Astrocyte (in vitro differentiated cells and primary cell): ENCODE results near the gene MYH10.

Experiments
- EZH2 ChIP-seq: IDR thresholded peaks from 2 replicates; pipeline ENCODE4 v1.6.1; 2012; ENCODE audit warnings: mild to moderate bottlenecking, low read length, inconsistent platforms; ENCODE audit not compliant: insufficient read depth
- TF ChIP-seq, protein P1 (sequence below): IDR thresholded peaks from 2 replicates; pipeline ENCODE4 v1.5.1; 2011; ENCODE audit warnings: low read depth, mild to moderate bottlenecking, inconsistent platforms, low read length, moderate library complexity; ENCODE audit not compliant: insufficient read depth

DNA sequence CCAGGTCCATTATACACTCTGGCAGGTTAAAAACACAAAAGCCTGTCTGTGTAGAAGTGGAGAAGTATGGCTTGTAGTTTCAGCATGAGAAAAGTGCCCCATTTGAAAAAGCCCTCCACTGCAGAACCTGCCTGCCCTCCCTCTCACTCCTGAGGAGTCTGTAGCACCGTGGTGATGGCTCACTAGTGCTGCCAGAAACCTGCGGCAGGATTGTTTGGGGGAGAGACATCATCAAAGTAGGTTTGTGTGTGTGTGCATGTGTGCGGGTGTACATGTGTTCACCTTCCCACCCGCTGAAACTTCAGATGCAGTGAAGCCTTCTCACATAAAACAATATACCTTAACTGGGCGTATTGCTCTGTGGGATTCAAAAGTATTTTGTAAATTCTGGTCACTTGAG, 168.0 kb downstream of the MYH10 start:
- TF ChIP-seq, protein P1, sequence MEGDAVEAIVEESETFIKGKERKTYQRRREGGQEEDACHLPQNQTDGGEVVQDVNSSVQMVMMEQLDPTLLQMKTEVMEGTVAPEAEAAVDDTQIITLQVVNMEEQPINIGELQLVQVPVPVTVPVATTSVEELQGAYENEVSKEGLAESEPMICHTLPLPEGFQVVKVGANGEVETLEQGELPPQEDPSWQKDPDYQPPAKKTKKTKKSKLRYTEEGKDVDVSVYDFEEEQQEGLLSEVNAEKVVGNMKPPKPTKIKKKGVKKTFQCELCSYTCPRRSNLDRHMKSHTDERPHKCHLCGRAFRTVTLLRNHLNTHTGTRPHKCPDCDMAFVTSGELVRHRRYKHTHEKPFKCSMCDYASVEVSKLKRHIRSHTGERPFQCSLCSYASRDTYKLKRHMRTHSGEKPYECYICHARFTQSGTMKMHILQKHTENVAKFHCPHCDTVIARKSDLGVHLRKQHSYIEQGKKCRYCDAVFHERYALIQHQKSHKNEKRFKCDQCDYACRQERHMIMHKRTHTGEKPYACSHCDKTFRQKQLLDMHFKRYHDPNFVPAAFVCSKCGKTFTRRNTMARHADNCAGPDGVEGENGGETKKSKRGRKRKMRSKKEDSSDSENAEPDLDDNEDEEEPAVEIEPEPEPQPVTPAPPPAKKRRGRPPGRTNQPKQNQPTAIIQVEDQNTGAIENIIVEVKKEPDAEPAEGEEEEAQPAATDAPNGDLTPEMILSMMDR: no peak
- no peak for TF ChIP-seq EZH2
